GM06990 (cell line): Measurements from ENCODE around the gene EDDM13.
"Not testable (repeated sequence)": the region's sequence is repeated elsewhere in the genome, so short reads cannot be mapped to it uniquely, and the experiment has no call there.

Experiments
- DNase-seq: peaks from one replicate; pipeline ENCODE4 v3.0.0-alpha.2; 2011; ENCODE audit not compliant: insufficient read length; ENCODE audit errors: extremely low read depth
- H3K27me3 ChIP-seq: replicated peaks from 2 replicates; pipeline ENCODE4 v1.6.0; 2011; ENCODE audit warnings: low read length; ENCODE audit not compliant: control insufficient read depth, insufficient read depth
- H3K36me3 ChIP-seq: 2 replicates; pipeline ENCODE4 v1.5.1; 2011; ENCODE audit warnings: low read length; ENCODE audit not compliant: control insufficient read depth, insufficient read depth
- H3K4me3 ChIP-seq: replicated peaks from 2 replicates; pipeline ENCODE4 v1.5.1; 2011; ENCODE audit warnings: low read depth, mild to moderate bottlenecking, control low read depth, low read length
- TF ChIP-seq, protein P1 (sequence below): IDR thresholded peaks from 2 replicates; pipeline ENCODE4 v1.5.1; 2011; ENCODE audit warnings: low read length, control low read depth, mild to moderate bottlenecking, inconsistent platforms; ENCODE audit not compliant: insufficient read depth, poor library complexity, severe bottlenecking

EDDM13 gene, protein sequence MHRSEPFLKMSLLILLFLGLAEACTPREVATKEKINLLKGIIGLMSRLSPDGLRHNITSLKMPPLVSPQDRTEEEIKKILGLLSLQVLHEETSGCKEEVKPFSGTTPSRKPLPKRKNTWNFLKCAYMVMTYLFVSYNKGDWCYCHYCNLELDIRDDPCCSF

DNA sequence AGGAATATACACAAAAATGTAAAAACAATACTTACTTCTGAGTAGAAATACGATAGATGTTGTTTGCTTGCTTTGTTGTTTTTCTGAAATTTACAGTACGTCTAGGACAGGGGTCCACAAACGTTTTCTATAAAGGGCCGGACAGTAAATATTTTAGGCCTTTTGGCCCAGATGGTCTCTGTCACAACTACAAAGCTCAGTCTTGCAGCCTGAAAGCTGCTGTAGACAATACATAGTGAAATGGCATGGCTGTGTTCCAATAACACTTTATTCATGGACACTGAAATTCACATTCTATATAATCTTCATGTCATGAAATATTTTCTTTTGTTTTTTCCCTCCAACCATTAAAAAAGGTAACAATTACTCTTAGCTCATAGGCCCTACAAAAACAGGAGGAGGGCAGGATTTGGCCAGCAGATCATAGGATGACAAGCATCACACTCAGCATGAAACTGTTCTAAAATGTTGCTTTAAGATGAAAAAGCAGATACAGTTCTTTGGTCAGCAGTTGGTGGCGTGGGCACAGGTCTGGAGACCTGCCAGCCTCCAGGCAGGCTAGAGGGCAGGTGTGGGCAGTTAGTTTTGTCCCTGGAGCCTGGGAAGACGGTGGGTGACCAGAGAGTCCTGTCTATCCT lies at the start of gene EDDM13:
TSS of gene EDDM13 (plus strand) at position 588 of the 638 bp plus-strand sequence. CDS start 87 bp downstream, outside the sequence.
- DNase-seq = no peak
- TF ChIP-seq, protein P1, sequence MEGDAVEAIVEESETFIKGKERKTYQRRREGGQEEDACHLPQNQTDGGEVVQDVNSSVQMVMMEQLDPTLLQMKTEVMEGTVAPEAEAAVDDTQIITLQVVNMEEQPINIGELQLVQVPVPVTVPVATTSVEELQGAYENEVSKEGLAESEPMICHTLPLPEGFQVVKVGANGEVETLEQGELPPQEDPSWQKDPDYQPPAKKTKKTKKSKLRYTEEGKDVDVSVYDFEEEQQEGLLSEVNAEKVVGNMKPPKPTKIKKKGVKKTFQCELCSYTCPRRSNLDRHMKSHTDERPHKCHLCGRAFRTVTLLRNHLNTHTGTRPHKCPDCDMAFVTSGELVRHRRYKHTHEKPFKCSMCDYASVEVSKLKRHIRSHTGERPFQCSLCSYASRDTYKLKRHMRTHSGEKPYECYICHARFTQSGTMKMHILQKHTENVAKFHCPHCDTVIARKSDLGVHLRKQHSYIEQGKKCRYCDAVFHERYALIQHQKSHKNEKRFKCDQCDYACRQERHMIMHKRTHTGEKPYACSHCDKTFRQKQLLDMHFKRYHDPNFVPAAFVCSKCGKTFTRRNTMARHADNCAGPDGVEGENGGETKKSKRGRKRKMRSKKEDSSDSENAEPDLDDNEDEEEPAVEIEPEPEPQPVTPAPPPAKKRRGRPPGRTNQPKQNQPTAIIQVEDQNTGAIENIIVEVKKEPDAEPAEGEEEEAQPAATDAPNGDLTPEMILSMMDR = no peak
- Histone ChIP-seq H3K27me3 (no peaks in the 10 kb centered on the region), H3K36me3 (no peaks in the 10 kb centered on the region; the same call in 1 of the 2 replicates), H3K4me3 (no peak within 1 kb of the TSS)

DNA sequence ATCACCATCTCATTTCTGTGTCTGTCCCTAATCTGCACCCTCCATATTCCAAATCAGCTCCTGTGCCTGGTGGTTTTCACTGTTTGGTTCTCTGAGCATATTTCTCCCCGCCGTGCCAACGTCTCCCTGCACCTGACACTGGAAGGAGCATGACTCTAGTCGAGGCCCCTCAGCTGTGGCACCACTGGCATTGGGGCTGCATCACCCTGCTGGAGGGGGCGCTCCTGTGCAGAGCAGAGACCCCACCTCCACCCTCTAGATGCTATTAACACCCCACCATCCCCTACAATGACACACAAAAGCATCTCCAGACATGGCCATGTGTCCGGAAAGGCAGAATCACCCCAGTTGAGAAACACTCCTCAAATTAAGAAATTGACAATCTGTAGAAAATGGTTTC lies 49.6 kb upstream of the EDDM13 start:
- Histone ChIP-seq H3K36me3 (no peaks in the 10 kb centered on the region), H3K4me3 (no peak overlapping the region), H3K27me3 (no peaks in the 10 kb centered on the region)
- no peak for DNase-seq
- TF ChIP-seq, protein P1 = no peak

DNA sequence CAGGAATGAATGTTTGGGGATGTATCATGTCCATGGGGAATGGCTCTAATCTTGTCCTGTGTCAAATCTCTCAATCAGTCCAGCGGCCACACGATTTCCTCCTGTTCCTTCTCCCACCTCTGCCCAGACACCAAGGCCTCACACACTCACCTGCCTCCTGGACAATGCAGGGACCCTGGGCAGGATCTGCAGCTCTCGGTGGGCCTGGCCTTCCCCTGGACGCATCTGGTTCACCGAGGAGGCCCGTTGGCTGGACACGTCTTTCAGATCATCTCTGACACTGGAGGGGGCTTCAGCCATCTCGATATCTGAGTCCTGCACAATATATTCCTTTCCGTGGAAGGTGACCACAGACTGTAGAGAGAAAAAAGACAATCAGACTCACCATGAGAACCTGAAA lies 49.1 kb upstream of the EDDM13 start:
- TF ChIP-seq, protein P1 = no peak
- no peak for DNase-seq
- Histone ChIP-seq H3K27me3 (no peaks in the 10 kb centered on the region), H3K4me3 (no peak overlapping the region), H3K36me3 (no peaks in the 10 kb centered on the region)

DNA sequence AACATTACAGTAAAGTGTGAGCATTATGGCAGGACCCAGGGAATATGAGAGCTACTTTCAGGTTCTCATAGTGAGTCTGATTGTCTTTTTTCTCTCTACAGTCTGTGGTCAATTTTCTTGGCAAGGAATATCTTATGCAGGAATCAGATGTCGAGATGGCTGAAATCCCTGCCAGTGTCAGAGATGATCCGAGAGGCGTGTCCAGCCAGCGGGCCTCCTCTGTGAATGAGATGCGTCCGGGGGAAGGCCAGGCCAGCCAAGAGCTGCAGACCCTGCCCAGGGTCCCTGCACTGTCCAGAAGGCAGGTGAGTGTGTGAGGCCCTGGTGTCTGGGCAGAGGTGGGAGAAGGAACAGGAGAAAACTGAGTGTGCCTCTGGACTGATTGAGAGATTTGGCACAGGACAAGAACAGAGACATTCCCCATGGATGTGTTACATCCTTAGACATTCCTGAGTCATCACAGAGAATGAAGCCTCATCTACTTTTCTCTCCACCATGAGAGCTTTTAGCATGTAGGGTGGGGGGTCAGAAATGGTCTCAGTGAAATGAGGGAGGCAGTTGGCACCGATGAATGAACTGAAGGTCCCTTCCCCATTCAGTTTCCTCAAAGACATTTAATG lies 27.3 kb upstream of the EDDM13 start:
- H3K27me3 ChIP-seq = no peaks in the 10 kb centered on the region
- no peak for DNase-seq
- TF ChIP-seq, protein P1 = no peak
- no peak overlapping the region for H3K4me3 ChIP-seq
- H3K36me3 ChIP-seq = no peaks in the 10 kb centered on the region

DNA sequence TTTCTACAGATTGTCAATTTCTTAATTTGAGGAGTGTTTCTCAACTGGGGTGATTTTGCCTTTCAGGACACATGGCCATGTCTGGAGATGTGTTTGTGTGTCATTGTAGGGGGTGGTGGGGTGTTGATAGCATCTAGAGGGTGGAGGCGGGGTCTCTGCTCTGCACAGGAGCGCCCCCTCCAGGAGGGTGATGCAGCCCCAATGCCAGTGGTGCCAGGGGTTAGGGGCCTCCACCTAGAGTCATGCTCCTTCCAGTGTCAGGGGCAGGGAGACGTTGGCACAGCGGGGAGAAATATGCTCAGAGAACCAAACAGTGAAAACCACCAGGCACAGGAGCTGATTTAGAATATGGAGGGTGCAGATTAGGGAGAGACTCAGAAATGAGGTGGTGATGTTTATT lies 26.8 kb upstream of the EDDM13 start:
- H3K36me3 ChIP-seq, H3K27me3 ChIP-seq, DNase-seq, H3K4me3 ChIP-seq: not testable (repeated sequence)

DNA sequence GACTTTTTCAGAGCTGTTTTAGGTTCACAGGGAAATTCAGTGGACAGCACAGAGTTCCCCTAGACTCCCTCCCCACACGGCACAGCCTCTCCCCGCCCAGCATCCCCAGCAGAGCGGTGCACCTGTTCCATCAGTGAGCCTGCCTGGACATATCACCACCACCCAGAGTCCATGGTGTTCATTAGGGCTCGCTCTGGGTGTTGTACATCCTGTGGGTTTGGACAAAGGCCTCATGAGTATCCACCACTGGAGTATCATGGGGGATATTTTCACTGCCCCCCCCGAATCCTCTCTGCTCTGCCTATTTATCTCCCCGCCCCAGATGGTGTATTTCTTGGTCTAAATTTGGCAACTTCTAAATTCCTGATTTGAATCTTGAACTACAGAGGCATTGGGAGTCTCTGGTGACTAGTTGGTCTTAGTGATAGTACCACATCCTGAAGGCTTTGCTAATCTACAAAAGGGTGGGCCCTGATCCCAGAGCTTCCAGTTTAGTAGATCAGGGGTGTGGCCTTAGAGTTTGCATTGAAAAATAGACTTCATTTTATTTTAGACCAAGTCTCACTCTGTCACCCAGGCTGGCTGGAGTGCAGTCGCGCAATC lies 23.7 kb upstream of the EDDM13 start:
- H3K27me3 ChIP-seq, DNase-seq, H3K36me3 ChIP-seq: not testable (repeated sequence)

More for the DNA sequence above, 23.7 kb upstream of the EDDM13 start:
- H3K4me3 ChIP-seq = not testable (repeated sequence)
